AML-193 (cell line): ENCODE results near the gene RNF25.

ENCODE experiments used
- DNase-seq, 2 experiments: peaks; one replicate each; lab custom pipeline; 2025; lab: John Stamatoyannopoulos, UW

The RNF25 gene, protein sequence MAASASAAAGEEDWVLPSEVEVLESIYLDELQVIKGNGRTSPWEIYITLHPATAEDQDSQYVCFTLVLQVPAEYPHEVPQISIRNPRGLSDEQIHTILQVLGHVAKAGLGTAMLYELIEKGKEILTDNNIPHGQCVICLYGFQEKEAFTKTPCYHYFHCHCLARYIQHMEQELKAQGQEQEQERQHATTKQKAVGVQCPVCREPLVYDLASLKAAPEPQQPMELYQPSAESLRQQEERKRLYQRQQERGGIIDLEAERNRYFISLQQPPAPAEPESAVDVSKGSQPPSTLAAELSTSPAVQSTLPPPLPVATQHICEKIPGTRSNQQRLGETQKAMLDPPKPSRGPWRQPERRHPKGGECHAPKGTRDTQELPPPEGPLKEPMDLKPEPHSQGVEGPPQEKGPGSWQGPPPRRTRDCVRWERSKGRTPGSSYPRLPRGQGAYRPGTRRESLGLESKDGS

DNA sequence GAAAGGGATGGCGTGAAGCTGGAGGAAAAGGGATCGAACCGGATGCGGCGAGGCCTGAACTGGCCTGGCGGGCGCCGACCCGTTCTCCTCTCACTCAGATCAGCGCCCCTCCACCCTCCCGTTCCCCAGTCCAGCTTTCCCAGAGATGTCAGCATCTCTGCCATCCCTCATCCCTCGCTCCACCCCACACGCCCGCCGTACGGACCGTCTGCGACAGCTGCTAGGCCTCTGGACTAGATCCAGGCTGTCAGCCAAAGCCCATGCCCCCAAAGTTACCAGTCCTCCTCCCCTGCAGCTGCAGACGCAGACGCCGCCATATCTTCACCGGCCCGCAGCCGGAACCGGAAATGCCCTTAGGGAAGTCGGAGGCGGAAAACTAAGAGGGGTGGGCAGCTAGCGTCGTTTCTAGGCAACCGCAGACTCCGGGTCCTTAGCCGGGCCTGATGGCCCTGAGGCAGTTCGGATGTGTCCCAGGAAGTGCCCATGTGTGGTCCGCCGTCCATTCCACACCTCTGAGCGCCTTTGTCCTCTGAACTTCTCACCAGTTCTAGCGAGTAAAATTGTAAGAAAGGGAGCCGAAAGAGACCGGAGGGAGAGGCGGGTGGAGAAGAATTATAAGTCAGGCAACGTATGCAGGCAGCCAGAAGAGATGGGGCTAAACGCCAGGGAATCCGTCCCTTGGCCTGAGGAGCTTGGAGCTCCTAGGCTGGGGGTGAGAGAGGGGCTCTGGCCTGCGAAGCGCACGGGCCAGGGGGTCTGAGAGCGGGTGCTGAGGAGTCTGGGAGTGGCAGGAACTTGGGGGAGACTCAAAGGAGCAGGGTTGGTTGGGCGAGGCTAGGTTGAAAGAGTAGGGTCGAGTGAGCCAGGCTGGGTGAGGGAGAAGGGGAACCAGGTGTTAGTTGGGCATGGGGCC is at the start of gene RNF25, which contains the start of gene STK36:
RNF25 (minus strand) TSS at position 349 of the 913 bp plus-strand sequence; CDS start at position 317, 32 bp downstream.
STK36 (plus strand) TSS at position 433 of the 913 bp plus-strand sequence. CDS start 744 bp downstream, outside the sequence.
- peak; percentile 77 to 82 for DNase-seq

DNA sequence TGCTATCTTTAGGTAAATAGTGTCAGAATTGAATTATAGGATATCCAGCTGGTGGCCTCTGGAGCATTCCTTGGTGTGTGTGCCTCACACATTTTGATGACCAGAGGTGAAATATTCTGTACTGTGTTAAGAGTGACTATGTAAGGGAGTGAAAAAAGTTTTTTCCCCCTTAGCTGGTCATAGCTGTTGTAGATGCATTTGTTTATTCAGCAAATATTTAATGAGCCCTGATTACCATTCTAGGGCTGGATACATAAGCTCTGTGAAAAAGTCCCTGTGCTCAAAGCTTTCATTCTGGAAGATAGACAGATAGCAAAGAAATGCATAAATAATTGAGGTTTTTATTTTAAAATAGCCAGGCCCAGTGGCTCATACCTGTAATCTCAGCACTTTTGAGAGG is 49.7 kb upstream of the RNF25 start:
- DNase-seq, result no peak

DNA sequence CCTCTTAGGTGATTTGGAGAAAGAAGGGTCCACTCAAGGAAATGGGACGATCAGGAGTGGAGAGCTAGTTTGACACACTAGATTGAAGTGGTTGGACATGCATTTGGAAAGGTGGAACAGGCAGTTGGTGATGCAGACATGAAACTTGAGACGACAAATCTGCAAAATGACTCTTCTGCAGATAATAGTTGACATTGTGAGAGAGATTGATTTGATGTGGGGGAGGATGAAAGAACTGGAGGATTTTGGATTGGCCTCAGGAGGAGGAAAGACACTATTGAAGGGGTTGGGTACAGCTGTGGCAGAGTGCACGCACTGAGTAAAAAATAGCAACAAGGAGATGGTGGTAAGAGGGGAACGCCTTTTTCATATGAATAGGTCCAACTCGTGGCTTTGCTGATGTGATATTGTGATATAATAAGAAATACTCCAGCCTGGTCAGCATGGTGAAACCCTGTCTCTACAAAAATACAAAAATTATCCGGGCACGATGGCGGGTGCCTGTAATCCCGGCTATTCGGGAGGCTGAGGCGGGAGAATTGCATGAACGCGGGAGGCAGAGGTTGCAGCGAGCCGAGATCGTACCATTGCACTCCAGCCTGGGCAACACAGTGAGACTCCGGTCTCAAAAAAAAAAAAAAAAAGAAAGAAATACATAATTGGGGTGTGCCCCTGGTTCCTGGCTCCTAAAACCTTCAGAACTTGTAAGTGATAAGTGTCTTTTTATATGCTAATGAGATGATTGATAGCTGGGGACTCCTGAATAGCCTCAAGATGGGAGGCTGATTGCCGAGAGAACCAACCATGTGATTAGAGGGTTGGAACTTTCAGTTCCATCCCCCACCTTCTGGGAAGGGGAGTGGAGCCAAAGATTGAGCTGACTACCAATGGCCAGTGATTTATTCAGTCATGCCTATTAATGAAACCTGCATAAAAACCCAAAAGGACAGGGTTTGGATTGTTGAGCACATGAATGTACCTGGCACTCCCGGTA is 48.5 kb upstream of the RNF25 start:
- DNase-seq, result no peak

DNA sequence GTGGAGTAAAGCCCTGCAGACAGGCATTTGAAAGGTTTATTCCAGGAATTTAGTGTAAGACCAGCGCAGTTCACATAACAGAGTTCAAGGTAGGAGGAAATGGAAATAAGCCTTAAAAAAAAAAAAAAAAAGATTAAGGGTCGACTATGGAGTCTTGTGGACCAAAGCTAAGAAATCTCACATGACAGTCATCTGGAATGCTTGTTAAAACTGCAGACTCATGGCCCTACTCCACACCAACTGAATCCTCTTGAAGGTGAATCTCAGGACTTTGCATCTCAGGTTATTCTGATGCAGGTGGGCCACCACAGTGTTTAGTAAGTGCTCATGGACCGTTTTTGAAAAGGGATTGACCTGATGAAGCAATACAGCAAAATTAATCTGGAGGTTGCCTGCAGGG is 47.7 kb upstream of the RNF25 start:
- no peak for DNase-seq

DNA sequence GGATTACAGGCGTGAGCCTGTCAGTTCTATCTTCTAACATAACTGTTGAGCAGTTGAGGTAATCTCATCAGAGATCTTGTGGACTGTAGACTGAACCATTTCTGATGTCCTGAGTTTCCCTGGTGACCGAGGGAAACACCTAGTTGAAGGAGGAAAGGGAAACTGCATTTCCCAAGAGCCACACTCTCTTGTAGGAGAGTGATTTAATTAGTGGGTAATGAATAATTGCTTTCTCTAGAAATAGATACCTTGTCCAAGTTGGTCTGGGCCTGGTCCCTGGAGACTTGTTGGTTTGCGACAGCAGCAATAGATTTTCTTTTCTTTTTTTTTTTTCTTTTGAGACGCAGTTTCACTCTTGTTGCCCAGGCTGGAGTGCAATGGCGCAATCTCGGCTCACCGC is 46.3 kb upstream of the RNF25 start:
- no peak for DNase-seq

DNA sequence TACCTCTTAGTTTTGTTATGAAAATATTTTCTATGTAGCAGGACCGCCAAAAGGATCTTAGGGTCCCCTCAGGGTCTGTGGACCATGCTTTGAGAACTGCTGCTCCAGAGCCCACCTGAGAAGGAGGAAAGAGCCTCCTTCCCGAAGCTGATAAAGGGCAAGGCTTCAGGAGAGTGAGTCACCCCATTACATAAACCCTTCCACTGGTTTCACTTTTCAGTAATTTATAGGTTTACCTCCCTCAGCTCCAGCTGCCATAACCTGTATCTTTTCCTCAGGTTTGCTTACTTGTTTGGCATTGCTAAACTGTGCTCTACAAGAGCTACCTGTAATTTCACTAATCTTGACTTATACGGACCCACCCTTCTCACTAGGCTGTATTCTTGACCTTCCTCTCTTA is 45.5 kb upstream of the RNF25 start:
- no peak for DNase-seq

DNA sequence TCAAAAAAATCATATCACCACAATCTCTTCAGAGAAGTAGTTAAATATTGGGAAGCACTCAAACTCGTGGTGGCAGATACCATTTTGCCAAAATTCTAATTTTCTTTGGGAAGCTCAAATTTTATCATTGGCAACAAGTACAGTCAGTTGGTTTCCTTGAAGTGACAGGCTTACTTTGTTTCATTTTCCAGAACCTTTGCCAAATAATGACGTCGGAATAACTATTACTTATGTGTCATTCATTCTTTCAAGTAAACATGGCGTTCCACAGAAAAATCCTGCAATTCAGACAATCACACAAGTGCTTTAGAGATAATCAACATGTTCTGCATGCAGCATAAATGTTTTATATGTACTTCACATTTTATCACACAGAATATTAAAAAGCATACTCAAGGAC is 44.3 kb upstream of the RNF25 start:
- DNase-seq, result no peak

DNA sequence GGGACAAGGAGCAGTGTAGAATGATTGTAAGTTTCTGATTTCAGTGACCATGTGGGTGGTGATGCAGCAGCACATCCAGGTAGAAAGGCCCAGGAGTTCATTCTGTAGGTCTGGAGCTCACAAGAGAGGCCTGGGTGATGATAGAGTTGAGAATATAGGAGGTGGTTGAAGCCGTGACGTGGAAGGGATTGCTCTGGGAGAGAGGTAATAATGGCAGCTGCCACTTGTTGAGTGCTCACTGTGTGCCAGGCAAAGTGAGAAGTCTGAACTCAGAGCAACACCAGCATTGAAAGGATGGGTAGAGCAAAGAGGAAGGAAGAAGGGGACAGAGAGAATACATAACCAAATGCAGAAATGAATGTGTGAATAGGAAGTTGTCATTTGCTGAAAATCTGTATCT is 42.1 kb upstream of the RNF25 start:
- peak; percentile 25 to 29 for DNase-seq

DNA sequence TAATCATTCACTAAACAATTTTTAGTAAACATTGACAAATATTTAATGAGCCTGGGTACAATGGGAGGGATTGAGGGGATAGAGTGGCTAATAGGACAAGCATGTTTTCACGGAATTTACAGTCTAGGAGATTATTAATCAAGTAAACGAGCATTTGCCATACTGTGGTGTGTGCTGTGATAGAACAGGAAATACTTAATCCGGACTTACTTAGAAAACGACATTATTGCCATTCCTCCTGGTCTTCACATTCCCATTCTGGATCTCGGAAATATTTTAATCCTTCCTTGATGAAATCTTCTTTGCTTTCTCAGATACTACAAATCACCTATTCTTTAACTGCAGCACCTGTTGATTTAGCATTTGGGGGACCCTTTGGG is 39.7 kb upstream of the RNF25 start:
- no peak for DNase-seq

DNA sequence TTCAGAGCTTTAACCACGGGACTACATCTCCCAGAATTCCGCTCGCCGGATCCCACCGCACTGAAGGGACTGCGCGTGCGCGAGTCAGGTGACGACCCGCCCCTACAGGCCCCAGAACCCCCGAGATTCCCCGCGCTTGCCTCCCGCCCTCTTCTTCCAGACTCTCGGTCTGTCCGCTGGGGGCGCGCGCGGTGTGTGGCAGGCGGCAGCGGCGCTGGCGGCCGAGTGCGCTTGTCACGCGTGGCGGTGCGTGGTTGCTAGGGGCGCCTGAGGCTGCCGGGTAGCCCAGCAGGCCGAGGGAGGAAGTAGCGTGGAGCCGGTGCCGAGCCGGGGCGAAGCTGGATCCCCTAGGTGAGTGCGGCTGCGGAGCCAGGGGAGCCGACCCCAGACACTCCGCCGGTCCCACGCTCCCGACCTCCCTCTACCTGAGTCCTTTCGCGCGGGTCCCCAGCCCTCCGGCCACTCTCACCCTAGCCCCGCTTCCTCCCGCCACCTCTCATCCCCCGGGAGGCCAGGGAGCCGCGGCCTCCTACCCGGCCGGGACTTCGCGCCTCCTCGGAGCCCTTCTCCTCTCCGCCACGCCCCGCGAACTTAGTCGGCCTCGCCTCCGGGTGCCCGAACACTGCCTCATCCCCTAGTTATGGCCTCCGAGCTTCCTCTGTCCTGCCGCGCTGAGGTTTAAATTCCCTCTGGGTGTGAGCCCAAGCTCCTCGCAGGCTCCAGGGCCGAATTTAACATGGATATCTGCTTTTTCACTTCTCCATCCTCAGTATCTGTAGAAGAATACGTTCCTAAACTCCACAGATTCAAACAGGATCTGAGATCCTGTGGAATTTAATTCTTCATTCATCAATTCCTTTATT is 39.1 kb upstream of the RNF25 start, which contains the start of gene TTLL4:
TTLL4 (plus strand) TSS at position 149 of the 863 bp plus-strand sequence. CDS start 26,842 bp downstream, outside the sequence.
- DNase-seq, result peak; percentile 87 to 91

DNA sequence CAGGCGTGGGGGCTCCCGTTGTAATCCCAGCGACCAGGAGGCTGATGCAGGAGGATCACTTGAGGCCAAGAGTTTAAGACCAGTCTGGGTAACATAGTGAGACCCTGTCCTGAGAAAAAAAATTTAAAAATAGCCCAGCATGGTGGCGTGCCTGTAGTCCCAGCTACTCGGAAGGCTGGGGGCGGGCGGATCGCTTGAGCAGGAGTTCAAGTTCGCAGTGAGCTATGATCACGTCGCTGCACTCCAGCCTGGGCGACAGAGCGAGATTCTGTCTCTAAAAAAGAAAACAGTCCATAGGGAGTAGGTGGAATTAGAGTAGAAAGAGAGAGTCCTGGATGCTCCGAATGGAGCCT is 38.5 kb upstream of the RNF25 start:
- no peak for DNase-seq

DNA sequence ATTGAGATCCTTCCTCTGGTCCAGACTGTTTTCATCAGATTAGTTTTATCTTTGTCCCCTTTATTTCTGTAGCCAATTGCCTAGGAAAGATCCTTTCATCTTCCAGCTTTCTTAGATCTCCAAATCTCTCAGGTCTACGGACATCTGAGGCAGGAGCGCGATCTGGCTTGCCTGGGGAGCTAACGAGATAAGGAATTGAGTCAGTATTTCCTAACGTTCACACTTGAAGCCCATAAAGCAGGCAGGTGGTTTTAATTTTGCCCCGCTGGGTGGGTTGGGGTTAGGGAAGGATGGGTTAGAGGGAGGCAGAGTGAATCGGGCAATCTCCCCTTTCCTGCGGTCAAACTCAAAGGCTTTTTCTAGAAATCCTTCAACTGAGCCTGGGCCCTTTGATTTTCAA is 38.1 kb upstream of the RNF25 start:
- DNase-seq, result no peak

DNA sequence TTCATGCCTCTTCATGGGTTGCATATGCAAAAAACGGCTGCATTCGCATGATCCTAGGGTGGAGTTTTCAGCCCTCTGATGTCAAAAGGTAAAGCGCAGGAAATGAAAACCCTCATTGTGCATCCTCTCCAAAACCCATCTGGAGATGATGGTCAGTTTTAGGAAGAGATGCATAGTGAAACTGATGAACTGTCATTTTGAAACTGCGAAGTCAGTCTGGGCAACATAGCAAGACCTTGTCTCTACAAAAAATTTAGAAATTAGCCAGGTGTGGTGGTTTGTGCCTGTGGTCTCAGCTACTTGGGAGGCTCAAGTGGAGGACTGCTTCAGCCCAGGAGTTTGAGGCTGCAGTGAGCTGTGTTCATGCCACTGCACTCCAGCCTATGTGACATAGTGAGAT is 36.3 kb upstream of the RNF25 start:
- no peak for DNase-seq

DNA sequence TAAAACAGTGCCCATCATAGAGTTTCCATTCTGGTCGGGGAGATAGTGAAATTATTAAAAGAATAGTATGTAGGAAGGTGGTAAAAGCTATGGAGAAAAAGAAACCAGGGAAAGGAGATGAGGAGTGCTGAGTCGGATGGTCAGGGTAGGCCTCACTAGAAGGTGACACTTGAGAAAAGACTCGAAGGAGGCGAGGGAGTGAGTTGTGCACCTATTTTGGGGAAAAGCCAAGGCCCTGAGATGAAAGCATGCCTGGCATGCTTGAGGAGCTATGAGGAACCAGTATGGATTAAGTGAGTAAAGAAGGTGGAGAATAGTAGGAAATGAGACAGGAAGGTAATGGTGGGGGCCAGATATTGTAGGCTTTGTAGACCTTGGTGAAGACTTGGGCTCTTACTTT is 31.5 kb upstream of the RNF25 start:
- no peak for DNase-seq

DNA sequence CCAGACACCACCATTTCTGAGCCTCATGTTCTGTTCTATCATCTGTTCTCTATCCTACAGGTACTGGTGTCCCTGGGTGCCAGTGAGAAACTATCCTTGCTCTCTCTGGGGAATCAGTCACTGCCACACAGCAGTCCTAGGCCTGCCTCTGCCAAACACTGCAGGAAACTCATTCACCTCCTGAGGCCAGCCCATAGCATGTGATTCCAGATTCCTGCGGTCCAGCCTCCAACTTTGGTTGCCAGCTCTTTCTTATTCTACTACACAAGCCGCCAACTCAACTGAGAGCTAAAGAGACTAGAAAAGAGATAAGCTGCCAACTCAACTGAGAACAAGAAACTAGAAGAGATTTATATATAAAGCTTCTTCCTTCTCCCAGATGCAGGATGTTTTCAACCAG is 30.0 kb upstream of the RNF25 start:
- DNase-seq, result no peak

DNA sequence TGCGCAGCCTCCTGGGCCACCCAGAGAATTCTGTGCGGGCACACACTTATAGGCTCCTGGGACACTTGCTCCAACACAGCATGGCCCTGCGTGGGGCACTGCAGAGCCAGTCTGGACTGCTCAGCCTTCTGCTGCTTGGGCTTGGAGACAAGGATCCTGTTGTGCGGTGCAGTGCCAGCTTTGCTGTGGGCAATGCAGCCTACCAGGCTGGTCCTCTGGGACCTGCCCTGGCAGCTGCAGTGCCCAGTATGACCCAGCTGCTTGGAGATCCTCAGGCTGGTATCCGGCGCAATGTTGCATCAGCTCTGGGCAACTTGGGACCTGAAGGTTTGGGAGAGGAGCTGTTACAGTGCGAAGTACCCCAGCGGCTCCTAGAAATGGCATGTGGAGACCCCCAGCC is 27.1 kb upstream of the RNF25 start:
- no peak for DNase-seq

DNA sequence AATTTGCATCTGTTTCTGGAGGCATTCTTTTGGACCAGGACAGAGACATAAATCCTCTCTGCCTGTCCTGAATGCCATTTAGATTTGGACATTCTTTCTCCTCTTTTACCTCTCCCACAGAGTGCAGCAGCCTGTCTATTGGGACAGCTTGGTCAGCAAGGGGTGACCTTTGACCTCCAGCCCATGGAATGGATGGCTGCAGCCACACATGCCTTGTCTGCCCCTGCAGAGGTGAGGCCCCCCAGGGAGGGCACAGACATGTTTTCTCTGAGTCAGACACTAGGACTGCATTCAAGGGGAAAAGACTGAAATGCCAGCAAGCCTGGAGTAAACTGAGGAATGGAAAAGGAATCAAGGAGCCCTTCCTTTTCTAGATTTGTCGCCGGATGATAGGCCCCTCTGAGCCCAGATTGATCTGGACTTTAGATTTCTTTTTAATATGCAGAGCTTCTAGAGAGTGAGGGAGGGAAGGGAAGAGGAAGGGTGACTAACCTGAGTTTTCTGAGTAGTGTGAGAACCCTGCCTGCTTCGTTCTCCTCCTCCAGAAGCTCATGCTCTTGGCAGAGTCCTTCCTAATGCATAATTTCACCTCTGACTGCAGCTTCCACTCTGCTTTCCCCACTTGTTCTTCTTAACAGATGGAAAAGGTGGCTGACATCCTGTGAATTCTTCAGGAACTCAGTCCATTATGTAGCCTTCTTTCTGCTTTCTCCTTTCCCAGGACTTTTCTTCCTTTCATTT is 22.8 kb upstream of the RNF25 start:
- DNase-seq, result no peak

DNA sequence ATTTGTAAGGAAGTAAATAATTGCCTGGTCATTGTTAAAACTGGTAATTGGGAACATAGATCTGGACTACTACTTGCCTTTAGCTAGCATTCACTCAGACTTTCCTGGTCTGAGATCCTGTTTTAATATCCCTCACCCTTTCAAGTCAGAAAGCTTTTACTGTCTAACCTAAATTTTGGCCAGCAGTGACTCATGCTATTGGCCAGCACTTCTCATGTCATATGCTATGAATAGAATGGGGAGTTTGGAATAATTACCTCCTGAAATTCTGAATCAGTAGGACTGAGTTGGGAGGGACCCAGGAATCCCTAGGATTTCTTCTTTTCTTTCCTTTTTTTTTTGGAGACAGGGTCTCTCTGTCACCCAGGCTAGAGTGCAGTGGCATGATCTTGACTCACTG is 19.4 kb upstream of the RNF25 start:
- no peak for DNase-seq

DNA sequence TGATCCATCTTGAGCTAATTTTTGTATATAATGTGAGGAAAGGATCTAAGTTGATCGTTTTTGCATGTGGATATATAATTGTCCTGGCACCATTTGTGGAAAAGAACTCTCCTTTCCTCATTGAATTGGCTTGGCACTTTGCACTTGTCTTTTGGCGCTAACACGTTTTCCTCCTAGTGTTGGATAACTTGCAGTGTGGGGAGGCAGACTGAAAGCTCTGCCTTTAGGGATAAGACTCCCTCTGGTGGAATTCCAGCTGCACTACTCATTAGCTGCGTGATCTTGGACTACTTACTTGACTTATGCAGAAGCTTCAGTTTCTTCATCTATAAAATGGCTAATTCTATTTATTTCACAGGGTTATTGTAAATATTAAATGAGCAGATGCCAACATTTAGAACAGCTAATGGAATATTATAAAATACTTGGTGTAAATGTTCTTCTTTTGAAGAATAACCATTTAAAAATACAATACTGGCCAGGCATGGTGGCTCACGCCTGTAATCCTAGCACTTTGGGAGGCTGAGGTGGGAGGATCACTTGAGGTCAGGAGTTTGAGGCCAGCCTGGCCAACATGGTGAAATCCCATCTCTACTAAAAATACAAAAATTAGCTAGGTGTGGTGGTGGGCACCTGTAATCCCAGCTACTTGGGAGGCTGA is 15.7 kb upstream of the RNF25 start:
- peak; percentile 84 for DNase-seq
